ENCODE data around the gene P2RY6.

The P2RY6 gene

DNA sequence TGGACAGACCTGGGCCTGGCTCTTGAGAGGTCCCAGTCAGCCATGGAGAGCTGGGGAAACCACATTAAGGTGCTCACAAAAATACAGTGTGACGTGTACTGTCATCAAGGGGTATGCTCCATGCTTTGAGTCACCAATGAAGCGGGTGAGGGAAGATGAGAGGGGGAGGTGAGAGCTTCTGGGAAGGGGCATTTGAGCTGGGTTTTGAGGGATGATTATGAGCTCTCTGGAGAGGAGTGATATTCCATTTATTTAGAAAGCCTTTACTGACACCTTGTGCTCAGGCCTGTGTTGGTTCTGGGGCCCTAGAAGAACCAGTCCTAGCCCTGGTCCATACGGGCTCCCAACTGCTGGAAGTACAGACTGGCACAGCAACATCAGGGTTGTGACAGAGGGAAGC is 25.6 kb downstream of the P2RY6 start:
- DNase-seq (ENCODE audit: low spot score): no peak

- no peak for DNase-seq (ENCODE audit: low spot score)
These were observed 26.1 kb downstream of the P2RY6 start for GRCh38 chr11:73298233-73298632.

- no peak for DNase-seq (ENCODE audit: low spot score)
These were observed 27.6 kb downstream of the P2RY6 start for GRCh38 chr11:73299751-73300150.

GRCh38 chr11:73306069-73306841 is 34.1 kb downstream of the P2RY6 start:
- no peak for DNase-seq (ENCODE audit: low spot score)

- no peak for DNase-seq (ENCODE audit: low spot score)
These were observed 34.8 kb downstream of the P2RY6 start for GRCh38 chr11:73306977-73307322.

DNA sequence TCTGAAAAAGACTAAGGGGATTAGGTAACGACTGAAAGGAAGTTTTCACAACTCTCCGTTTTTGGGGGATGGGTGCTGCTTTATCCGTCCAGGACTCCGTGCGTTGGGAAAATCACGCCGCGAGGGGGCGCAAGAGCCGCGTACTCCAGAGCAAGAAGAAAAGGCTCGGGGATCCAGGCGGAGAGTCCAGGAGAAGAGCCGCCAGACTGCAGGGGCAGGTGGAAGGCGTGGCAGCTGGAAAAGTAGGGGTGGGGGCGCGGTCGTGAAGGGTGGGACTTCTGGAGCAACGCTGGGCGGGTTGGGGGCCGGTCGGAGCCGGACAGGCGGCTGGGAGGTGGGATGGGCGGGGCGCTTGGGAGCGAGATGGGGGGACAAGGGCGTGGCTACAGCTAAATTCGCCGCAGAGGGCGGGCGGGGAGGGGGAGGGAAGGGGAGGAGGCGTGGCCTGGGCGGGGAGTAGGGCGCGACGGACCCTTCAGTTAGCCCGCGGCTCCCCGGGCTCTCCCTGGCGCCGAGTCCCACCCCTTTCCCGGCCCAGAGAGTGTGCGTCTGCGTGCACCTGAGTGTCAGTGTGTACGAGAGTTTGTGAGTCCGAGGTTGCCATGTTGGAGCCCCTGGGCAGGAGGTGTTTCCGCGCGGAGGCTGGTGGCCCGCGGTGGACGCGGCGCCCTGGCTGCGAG is 35.3 kb downstream of the P2RY6 start:
- DNase-seq (ENCODE audit: low spot score): peak; percentile 95

- DNase-seq (ENCODE audit: low spot score): peak; percentile 92
These were observed 36.1 kb downstream of the P2RY6 start, which contains the start of gene ARHGEF17 for GRCh38 chr11:73308003-73308960. Gene ARHGEF17 (plus strand): TSS chr11:73308276. CDS start chr11:73308639, 363 bp downstream.

DNA sequence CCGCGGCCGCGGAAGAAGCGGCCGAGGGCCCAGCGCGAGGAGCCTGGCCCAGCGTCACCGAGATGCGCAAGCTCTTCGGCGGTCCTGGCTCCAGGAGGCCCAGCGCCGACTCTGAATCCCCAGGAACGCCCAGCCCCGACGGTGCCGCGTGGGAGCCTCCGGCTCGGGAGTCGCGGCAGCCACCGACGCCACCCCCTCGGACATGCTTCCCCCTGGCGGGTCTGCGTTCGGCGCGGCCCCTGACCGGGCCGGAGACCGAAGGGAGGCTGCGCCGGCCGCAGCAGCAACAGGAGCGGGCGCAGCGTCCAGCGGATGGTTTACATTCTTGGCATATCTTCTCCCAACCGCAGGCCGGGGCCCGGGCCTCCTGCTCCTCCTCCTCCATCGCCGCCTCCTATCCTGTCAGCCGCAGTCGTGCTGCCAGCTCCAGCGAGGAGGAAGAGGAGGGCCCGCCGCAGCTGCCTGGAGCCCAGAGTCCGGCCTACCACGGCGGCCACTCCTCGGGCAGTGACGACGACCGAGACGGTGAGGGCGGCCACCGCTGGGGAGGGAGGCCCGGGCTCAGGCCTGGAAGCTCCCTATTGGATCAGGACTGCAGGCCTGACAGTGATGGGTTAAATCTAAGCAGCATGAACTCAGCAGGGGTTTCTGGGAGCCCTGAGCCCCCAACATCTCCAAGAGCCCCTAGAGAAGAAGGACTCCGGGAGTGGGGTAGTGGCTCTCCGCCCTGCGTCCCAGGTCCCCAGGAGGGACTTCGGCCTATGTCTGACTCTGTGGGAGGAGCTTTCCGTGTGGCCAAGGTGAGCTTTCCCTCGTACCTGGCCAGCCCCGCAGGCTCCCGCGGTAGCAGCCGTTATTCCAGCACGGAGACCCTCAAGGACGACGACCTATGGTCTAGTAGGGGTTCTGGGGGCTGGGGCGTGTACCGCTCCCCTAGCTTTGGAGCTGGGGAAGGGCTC is 37.1 kb downstream of the P2RY6 start:
- peak; percentile 97 for DNase-seq (ENCODE audit: low spot score)

DNA sequence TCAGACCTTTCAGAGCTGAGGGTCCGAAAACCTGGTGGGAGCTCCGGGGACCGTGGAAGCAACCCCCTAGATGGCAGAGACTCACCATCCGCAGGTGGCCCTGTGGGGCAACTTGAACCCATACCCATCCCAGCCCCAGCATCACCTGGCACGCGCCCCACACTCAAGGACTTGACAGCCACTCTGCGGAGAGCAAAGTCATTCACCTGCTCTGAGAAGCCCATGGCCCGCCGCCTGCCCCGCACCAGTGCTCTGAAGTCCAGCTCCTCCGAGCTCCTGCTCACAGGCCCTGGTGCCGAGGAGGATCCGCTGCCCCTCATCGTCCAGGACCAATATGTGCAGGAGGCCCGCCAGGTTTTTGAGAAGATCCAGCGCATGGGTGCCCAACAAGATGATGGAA is 37.9 kb downstream of the P2RY6 start:
- DNase-seq (ENCODE audit: low spot score): no peak

GRCh38 chr11:73310661-73311393 is 38.7 kb downstream of the P2RY6 start:
- DNase-seq (ENCODE audit: low spot score): no peak

DNA sequence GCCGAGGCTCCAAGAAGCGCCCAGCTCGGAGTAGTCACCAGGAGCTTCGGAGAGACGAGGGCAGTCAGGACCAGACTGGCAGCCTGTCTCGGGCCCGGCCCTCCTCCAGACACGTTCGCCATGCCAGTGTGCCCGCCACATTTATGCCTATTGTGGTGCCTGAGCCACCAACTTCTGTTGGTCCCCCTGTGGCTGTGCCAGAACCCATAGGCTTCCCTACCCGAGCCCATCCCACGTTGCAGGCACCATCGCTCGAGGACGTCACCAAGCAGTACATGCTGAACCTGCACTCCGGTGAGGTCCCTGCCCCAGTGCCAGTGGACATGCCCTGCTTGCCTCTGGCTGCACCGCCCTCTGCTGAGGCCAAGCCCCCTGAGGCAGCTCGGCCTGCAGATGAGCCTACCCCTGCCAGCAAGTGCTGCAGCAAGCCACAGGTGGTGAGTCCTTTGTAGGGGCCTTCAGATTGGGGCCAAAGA is 39.3 kb downstream of the P2RY6 start:
- no peak for DNase-seq (ENCODE audit: low spot score)

DNA sequence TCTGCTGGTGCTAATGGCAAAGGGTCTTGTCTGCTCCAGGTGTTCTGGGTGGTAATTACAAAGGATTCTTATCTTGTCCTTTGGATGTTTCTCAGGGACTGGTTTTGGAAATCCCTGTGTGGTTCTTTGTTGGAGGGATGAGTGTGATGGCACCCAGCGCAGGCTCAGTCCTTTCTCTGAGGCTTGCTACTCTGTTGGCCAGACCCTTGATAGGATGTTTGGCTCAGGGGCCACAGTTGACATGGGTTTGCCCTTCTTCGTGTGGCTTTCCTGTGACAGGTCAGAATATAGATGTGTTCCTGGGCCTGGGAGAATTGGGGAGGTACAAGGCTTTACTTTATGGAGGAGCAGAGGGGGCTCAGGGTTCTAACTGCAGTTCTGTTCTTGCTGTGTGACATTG is 39.9 kb downstream of the P2RY6 start:
- no peak for DNase-seq (ENCODE audit: low spot score)

DNA sequence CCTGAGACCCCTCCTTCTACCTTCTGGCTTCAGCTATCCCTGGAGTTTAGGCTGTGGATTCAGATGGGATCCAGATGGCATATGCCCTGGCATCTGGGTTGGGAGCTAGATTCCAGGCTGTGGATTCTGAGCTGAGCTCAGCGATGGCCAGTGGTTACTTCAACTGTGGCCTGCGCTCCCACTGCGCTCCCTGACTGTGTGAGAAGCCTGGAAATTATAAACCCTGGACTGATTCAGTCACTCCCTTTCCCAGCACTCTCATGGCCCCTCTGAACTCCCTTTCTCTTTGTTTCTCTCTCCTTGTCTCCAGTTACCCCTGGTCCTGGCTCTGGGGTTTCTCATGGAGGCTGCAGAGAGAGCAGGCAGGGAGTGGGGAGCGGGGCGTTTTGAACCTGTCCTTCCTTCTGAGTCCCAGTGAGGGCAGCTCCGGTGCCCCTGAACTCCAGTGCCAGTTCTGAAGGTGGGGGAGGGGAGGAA is 40.8 kb downstream of the P2RY6 start:
- DNase-seq (ENCODE audit: low spot score): peak; percentile 65

- DNase-seq (ENCODE audit: low spot score): no peak
These were observed 41.5 kb downstream of the P2RY6 start for GRCh38 chr11:73313652-73314051.

DNA sequence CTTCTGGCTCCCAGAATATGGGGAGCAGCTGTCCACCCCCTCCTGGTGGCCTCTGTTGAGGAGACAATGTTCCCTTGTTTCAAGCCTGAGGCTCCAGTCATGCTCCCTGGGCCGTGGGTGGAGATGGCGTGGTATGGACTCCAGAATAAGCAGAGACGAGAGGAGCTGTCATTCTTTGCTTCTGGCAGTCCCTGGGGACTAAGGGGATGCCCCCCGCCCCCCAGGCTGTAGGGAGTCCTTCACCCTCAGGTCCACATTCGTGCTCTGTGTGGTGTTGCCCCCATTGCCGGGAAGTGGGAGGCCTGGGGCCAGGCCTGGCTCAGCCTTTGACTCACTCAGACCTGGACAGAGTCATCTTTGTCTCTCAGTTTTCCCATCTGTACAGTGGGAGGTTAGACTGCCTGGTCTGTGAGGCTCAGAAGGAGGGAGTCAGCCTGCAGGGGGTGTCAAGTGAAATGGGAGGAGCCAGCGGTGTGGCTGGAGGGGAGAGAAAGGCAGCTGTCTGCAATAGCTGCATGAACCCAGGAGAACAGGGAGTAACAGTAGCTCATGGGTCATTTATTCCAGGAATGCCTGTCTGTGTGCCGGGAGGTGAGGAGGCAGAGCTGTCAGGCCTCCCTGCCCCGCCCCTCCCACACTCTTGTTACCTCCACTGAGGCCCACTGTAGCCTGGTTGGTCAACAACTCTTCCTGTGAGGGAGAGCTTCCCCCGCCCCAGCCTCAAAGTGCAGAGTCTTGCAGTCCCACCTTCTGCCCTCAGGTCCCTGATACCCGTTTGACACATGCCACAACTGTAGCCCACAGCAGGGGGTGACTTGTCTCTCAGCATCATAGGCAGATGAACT is 42.2 kb downstream of the P2RY6 start:
- no peak for DNase-seq (ENCODE audit: low spot score)

- no peak for DNase-seq (ENCODE audit: low spot score)
These were observed 43.3 kb downstream of the P2RY6 start for GRCh38 chr11:73315293-73316020.

DNA sequence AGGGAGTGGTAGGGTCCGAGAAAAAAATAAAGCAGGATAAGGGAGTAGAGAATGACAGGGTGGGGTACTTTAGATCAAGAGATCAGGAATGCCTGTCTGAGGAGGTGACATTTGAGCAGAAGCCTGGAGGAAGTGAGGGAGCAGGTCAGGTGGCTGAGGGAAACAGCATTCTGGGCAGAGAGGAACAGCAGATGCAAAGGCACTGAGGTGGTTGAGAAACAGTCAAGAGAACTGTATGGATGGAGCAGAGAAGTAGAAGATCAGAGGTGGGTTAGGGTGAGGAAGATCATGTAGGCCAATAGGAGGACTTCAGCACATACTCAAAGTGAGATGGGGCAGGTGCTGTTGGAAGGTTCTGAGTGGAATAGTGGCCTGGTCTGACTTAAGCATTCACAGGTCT is 44.3 kb downstream of the P2RY6 start:
- no peak for DNase-seq (ENCODE audit: low spot score)

DNA sequence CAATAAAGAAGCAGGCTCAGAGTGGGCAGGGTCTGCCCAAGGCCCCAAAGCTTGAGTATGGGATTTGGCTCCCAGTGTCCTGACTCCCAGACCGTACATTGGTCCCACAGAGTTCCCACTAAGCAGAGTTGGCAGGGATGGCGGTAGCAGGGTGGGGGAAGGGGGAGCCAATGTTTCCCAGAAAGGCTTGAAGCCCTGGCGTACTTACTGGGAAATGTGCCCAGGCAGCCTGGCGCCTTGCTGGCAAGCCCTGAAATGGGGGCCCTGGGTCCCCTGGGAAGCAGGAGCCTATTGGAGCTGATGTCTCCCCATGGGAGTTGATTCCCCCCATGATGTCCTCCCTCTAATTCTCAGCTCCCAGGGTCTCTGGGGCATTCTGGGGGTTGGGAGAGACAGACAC is 45.2 kb downstream of the P2RY6 start:
- DNase-seq (ENCODE audit: low spot score): no peak

- no peak for DNase-seq (ENCODE audit: low spot score)
These were observed 45.7 kb downstream of the P2RY6 start for GRCh38 chr11:73317803-73318202.
